PC-3 (cell line): Measurements from ENCODE around the gene PSMB5. TPM values are rescaled to one million over a fixed set of nuclear protein-coding genes. Genes with fewer than 3 reads are reported as not detected.

Source experiments
- ATAC-seq: fragments of 200-7000 bp; cut with Tn5 transposase; 2 replicates; pipeline ENCODE4 v1.9.1; 2020; ENCODE audit warnings: mild to moderate bottlenecking, moderate library complexity
- BruUV-seq: library from RNA; stranded (reverse); fragments of 400-500 nt; replicated peaks from 2 replicates; lab custom pipeline; 2021; lab: Mats Ljungman, UMichigan
- CTCF ChIA-PET: fragments of 300-600 bp; sonication (Branson Sonifier 250); formaldehyde crosslinking; loops from one replicate; lab custom pipeline; 2022; ENCODE audit warnings: antibody characterized with exemption; lab: Charles Lee
- POLR2A ChIA-PET: fragments of 300-600 bp; sonication (Branson Sonifier 250); formaldehyde crosslinking; loops from one replicate; lab custom pipeline; 2022; ENCODE audit warnings: antibody characterized with exemption; ENCODE audit not compliant: unreplicated experiment; lab: Charles Lee
- DNase-seq: peaks from one replicate; pipeline ENCODE4 v3.0.0-alpha.2; 2015
- H2AFZ ChIP-seq: fragments of 300-600 bp; sonication (generic); 2 replicates; pipeline ENCODE4 v1.6.0; 2016; ENCODE audit warnings: antibody characterized with exemption, low read length
- H3F3A ChIP-seq: fragments of 300-600 bp; sonication (generic); one replicate; pipeline ENCODE4 v1.6.0; 2017; ENCODE audit warnings: antibody characterized with exemption, low read length, control low read depth, mild to moderate bottlenecking; ENCODE audit not compliant: unreplicated experiment
- H3K27ac ChIP-seq: fragments of 300-600 bp; sonication (generic); 2 replicates; pipeline ENCODE4 v1.5.1; 2016; ENCODE audit warnings: mild to moderate bottlenecking, low read length
- H3K27me3 ChIP-seq: fragments of 300-600 bp; sonication (generic); 2 replicates; pipeline ENCODE4 v1.6.1; 2016; ENCODE audit warnings: low read length, mixed read lengths
- H3K36me3 ChIP-seq: fragments of 300-600 bp; sonication (generic); 2 replicates; pipeline ENCODE4 v1.6.1; 2016; ENCODE audit warnings: low read depth, mixed run types, low read length, mixed read lengths
- H3K4me1 ChIP-seq: fragments of 300-600 bp; sonication (generic); 2 replicates; pipeline ENCODE4 v1.5.1; 2016; ENCODE audit warnings: low read length; ENCODE audit not compliant: insufficient read depth
- H3K4me2 ChIP-seq: fragments of 300-600 bp; sonication (generic); 2 replicates; pipeline ENCODE4 v1.6.0; 2016; ENCODE audit warnings: low read length
- H3K4me3 ChIP-seq: fragments of 300-600 bp; sonication (generic); 2 replicates; pipeline ENCODE4 v1.5.1; 2016; ENCODE audit warnings: mild to moderate bottlenecking, low read length, mixed read lengths
- H3K79me2 ChIP-seq: fragments of 300-600 bp; sonication (generic); 2 replicates; pipeline ENCODE4 v1.6.1; 2017; ENCODE audit warnings: low read length, mixed read lengths
- H3K9ac ChIP-seq: fragments of 300-600 bp; sonication (generic); 2 replicates; pipeline ENCODE4 v1.6.0; 2016; ENCODE audit warnings: mild to moderate bottlenecking, low read length
- H3K9me2 ChIP-seq: fragments of 300-600 bp; sonication (generic); replicated peaks from 2 replicates; pipeline ENCODE4 v1.6.1; 2016; ENCODE audit warnings: mixed run types, low read length, mixed read lengths
- H3K9me3 ChIP-seq: fragments of 300-600 bp; sonication (generic); 2 replicates; pipeline ENCODE4 v1.6.1; 2016; ENCODE audit warnings: low read length, mixed read lengths
- H4K20me1 ChIP-seq: fragments of 300-600 bp; sonication (generic); 2 replicates; pipeline ENCODE4 v1.6.1; 2016; ENCODE audit warnings: low read length, mixed read lengths
- EZH2 ChIP-seq: fragments of 300-600 bp; sonication (generic); IDR thresholded peaks from one replicate; pipeline ENCODE4 v1.6.1; 2017; ENCODE audit warnings: antibody characterized with exemption, mild to moderate bottlenecking, low read length; ENCODE audit not compliant: unreplicated experiment
- EZH2phosphoT487 ChIP-seq: fragments of 300-600 bp; sonication (generic); IDR thresholded peaks from 2 replicates; pipeline ENCODE4 v1.6.1; 2018; ENCODE audit warnings: mild to moderate bottlenecking, antibody characterized with exemption, low read length, borderline replicate concordance
- intact Hi-C: fragments of 100-400 bp; cut with micrococcal nuclease; formaldehyde crosslinking; loops from 2 replicates; pipeline ENCODE4 v1.9.0; 2023
- total RNA-seq: library from RNA; depleted of rRNA; stranded (reverse); fragments of >200 nt; gene quantifications from 2 replicates; pipeline ENCODE4 v1.2.3, GENCODE V29; 2014
- TF ChIP-seq, protein P1 (sequence below): fragments of 300-600 bp; sonication (generic); conservative IDR thresholded peaks from 2 replicates; pipeline ENCODE4 v1.5.1; 2017; ENCODE audit warnings: antibody characterized with exemption, low read depth, mild to moderate bottlenecking, low read length

PSMB5 gene
- total RNA-seq, 1 experiment from 2014 or later: 424 TPM

DNA sequence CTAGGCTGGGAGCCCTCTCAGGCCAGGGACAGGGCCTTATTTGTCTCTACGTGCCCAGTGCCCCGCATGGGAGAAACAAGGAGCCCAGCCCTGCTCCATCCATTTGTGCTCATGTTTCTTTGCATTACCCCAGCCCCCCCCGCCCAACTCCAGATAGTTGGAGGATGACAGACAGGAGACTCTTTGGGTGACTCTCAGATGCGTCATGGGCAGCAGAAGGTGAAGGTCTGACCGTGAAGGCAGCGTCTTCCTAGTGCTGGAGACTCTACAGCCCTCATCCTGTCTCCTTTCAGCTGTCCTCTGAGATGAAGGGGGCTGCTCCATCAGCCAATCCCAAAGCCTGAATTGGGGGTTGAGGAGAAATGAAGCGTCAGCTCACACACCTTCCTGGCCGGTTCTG, 7.0 kb upstream of the PSMB5 start:
- ATAC-seq: peak; percentile 96
- H3F3A ChIP-seq: no peaks in the 10 kb centered on the region
- no peaks in the 10 kb centered on the region for H3K9me2 ChIP-seq
- H3K36me3 ChIP-seq: no peaks in the 10 kb centered on the region
- peaks cover 20% of the 10 kb centered on the region for H3K4me1 ChIP-seq
- intact Hi-C loops: no loop called here
- no peak overlapping the region for H2AFZ ChIP-seq
- H3K9me3 ChIP-seq: no peaks in the 10 kb centered on the region
- no peak overlapping the region; the same call in 1 of the 2 replicates for H3K27ac ChIP-seq
- ChIA-PET CTCF (interaction anchor here (0.6 to 1.0 kb wide), 2 partner anchors 67 to 68 kb away, joined by 4 read pairs; no protein-coding TSS in a partner anchor), POLR2A (interaction anchor here (0.6 kb wide), 1 partner anchor 18 kb away, joined by 6 read pairs; no protein-coding TSS in a partner anchor)
- no TSS peak for BruUV-seq
- no peaks in the 10 kb centered on the region for H3K27me3 ChIP-seq
- H3K79me2 ChIP-seq: no peaks in the 10 kb centered on the region
- no peak for TF ChIP-seq EZH2
- TF ChIP-seq, protein P1, sequence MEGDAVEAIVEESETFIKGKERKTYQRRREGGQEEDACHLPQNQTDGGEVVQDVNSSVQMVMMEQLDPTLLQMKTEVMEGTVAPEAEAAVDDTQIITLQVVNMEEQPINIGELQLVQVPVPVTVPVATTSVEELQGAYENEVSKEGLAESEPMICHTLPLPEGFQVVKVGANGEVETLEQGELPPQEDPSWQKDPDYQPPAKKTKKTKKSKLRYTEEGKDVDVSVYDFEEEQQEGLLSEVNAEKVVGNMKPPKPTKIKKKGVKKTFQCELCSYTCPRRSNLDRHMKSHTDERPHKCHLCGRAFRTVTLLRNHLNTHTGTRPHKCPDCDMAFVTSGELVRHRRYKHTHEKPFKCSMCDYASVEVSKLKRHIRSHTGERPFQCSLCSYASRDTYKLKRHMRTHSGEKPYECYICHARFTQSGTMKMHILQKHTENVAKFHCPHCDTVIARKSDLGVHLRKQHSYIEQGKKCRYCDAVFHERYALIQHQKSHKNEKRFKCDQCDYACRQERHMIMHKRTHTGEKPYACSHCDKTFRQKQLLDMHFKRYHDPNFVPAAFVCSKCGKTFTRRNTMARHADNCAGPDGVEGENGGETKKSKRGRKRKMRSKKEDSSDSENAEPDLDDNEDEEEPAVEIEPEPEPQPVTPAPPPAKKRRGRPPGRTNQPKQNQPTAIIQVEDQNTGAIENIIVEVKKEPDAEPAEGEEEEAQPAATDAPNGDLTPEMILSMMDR: no peak
- TF ChIP-seq EZH2phosphoT487: no peak
- H3K4me2 ChIP-seq: peak overlapping the region; percentile 29; the same call in 1 of the 2 replicates
- no peak overlapping the region for H3K9ac ChIP-seq
- H4K20me1 ChIP-seq: no peaks in the 10 kb centered on the region
- peak; percentile 79 for DNase-seq
- H3K4me3 ChIP-seq: no peak overlapping the region

DNA sequence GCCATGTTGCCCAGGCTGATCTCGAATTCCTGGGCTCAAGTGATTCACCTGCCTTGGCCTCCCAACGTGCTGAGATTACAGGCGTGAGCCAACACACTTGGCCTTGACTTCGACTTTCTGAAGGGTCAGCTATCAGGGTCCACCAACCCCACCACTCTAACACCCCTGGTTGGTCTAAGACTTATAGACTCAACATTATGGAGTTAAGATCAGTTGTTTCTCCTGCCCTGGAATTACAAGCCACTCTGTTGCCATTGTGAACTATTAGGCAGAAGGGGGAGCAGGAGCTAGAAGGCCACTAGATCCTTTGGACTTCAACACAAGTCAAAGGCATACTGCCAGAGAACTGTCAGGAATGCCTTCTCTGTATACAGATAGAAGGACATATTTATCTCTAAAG, 5.4 kb upstream of the PSMB5 start:
- no peaks in the 10 kb centered on the region for H3K27me3 ChIP-seq
- H3K4me1 ChIP-seq: peaks cover 12% of the 10 kb centered on the region
- no peaks in the 10 kb centered on the region for H3K9me3 ChIP-seq
- H3K36me3 ChIP-seq: no peaks in the 10 kb centered on the region
- no peak overlapping the region for H3K9ac ChIP-seq
- H3K9me2 ChIP-seq: no peaks in the 10 kb centered on the region
- no peak overlapping the region for H2AFZ ChIP-seq
- H4K20me1 ChIP-seq: no peaks in the 10 kb centered on the region
- BruUV-seq: no TSS peak
- H3K4me3 ChIP-seq: no peak overlapping the region
- H3F3A ChIP-seq: no peaks in the 10 kb centered on the region
- ATAC-seq (no peak), DNase-seq (no peak)
- H3K4me2 ChIP-seq: no peak overlapping the region
- intact Hi-C loops: no loop called here
- ChIA-PET CTCF (interaction anchor here (0.6 kb wide), 1 partner anchor 29 kb away, joined by 3 read pairs; no protein-coding TSS in a partner anchor), POLR2A (no interaction called here)
- no peak overlapping the region for H3K27ac ChIP-seq
- TF ChIP-seq EZH2phosphoT487 (no peak), EZH2 (no peak)
- TF ChIP-seq, protein P1: no peak
- no peaks in the 10 kb centered on the region for H3K79me2 ChIP-seq

DNA sequence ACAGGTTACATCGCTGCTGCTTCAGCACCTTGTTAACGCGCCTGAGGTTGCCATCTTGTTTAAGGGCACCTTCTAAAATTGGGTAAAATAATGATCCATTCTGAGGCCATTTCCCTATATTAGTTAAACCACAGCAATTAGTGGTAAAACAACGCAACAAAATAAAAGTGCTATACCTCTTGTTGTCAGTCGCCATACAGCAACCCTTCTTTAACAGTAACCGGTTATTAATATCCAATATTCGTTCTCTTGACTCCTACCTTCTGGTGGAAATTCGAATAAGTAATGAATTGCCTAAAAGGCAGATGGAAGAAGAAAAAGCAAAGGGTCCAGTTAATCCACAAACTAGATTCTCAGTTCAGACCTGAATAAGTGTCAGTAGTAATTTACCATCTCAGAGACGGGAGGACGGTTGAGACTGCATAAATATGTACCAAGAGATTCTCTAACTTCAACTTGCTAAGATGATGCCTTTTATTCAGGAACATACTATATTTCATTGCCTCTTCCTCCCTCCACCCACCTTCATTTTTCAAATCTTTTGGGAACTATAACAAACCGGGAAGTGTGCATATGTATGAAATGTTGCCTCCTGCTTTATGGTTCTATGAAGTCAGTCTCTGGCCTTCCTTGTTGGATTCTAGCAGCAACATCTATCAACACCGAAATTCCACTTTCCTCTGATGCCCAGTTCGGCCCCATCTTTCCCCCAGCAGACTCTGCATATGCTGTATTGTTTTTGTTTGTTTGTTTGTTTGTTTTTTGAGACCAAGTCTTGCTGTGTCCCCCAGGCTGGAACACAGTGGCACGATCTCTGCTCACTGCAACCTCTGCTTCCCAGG, 824 bp upstream of the PSMB5 start:
- ATAC-seq: no peak
- H3K79me2 ChIP-seq: peaks cover 39% of the 10 kb centered on the region
- TSS peak; percentile 50 for BruUV-seq
- peaks cover 20% of the 10 kb centered on the region for H3K4me1 ChIP-seq
- H4K20me1 ChIP-seq: no peaks in the 10 kb centered on the region
- no peaks in the 10 kb centered on the region for H3K9me3 ChIP-seq
- ChIA-PET POLR2A (no interaction called here), CTCF (no interaction called here)
- H3K36me3 ChIP-seq: peaks cover 20% of the 10 kb centered on the region
- TF ChIP-seq EZH2phosphoT487: no peak
- TF ChIP-seq, protein P1: no peak
- no peak for TF ChIP-seq EZH2
- no peak for DNase-seq
- H3K9me2 ChIP-seq: no peaks in the 10 kb centered on the region
- peak overlapping the region; percentile 89; the same call in 1 of the 2 replicates for H3K4me3 ChIP-seq
- H3K4me2 ChIP-seq: peak overlapping the region; percentile 90
- H2AFZ ChIP-seq: peak overlapping the region; percentile 91
- intact Hi-C loops: no loop called here
- no peaks in the 10 kb centered on the region for H3K27me3 ChIP-seq
- peaks cover 4% of the 10 kb centered on the region for H3F3A ChIP-seq
- H3K27ac ChIP-seq: peak overlapping the region; percentile 88
- H3K9ac ChIP-seq: peak overlapping the region; percentile 99
